Activated T-cell treated with anti-CD3 and anti-CD28 coated beads, Interleukin-2, amount 50 U/mL, for 4 hours (primary cell): Measurements from ENCODE around the gene OBP2A. TPM values are rescaled to one million over a fixed set of nuclear protein-coding genes. Genes with fewer than 3 reads are reported as not detected.

ENCODE experiments used
- ATAC-seq, 2 donors: fragments of 200-7000 bp; cut with Tn5 transposase; one replicate each; pipeline ENCODE4 v1.10.0; 2021
- DNase-seq: peaks from one replicate; pipeline ENCODE4 v3.0.0-alpha.2; 2020
- H3K27me3 Mint-ChIP-seq: one replicate; pipeline ENCODE4 v1.8.0; 2021; ENCODE audit warnings: low read depth, mixed read lengths
- H3K36me3 Mint-ChIP-seq: one replicate; pipeline ENCODE4 v1.8.0; 2022; ENCODE audit warnings: mixed read lengths; ENCODE audit not compliant: insufficient read depth
- H3K4me1 Mint-ChIP-seq: one replicate; pipeline ENCODE4 v1.8.0; 2021; ENCODE audit warnings: low read depth, mixed read lengths
- H3K4me3 Mint-ChIP-seq: one replicate; pipeline ENCODE4 v1.8.0; 2021; ENCODE audit warnings: mild to moderate bottlenecking, moderate library complexity, mixed read lengths
- H3K9me3 Mint-ChIP-seq: one replicate; pipeline ENCODE4 v1.8.0; 2021; ENCODE audit warnings: mixed read lengths
- total RNA-seq, 3 donors: library from RNA; stranded (reverse); gene quantifications; one replicate each; pipeline ENCODE4 v1.2.1, GENCODE V29; 2021

OBP2A gene
- total RNA-seq, 3 donors from 2014 or later, result not detected

DNA sequence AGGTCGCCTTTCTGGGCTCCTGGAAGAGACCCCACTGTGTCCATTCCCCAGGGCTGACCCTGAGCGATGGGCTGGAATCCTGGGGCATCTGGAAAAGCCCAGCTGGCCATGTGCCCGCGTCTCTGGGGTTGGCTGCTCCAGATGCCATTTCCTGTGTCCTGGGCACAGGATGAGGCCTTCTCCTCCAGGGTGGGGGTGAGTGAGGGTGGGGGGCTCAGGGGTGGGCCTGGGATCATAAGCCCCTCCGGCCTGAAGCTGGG is 46.3 kb downstream of the OBP2A start:
- peaks cover 22% of the 10 kb centered on the region for H3K27me3 Mint-ChIP-seq
- no peaks in the 10 kb centered on the region for H3K9me3 Mint-ChIP-seq
- no peaks in the 10 kb centered on the region for H3K4me1 Mint-ChIP-seq
- no peak overlapping the region for H3K4me3 Mint-ChIP-seq
- no peaks in the 10 kb centered on the region for H3K36me3 Mint-ChIP-seq
- DNase-seq (no peak), ATAC-seq (no peak)

- Mint-ChIP-seq H3K4me3 (no peak overlapping the region), H3K27me3 (peaks cover 22% of the 10 kb centered on the region), H3K9me3 (no peaks in the 10 kb centered on the region), H3K36me3 (no peaks in the 10 kb centered on the region), H3K4me1 (no peaks in the 10 kb centered on the region)
- ATAC-seq, result no peak
- DNase-seq, result no peak
These were observed 46.7 kb downstream of the OBP2A start for GRCh38 chr9:135592625-135593024.

GRCh38 chr9:135596211-135596610 is 50.3 kb downstream of the OBP2A start:
- no peak for ATAC-seq
- no peaks in the 10 kb centered on the region for H3K4me1 Mint-ChIP-seq
- no peaks in the 10 kb centered on the region for H3K9me3 Mint-ChIP-seq
- DNase-seq, result no peak
- H3K27me3 Mint-ChIP-seq, result peaks cover 22% of the 10 kb centered on the region
- H3K4me3 Mint-ChIP-seq, result no peak overlapping the region
- no peaks in the 10 kb centered on the region for H3K36me3 Mint-ChIP-seq

Other genes with a start within 250 kb of the OBP2A start
- 1 to 10 TPM in 2 of 3 donors, under 1 TPM in 1; 0.94 to 2.4 (median 1.2) TPM for gene PPP1R26, start 66.3 kb upstream of the OBP2A start, total RNA-seq
- gene MRPS2, start 45.4 kb upstream of the OBP2A start, total RNA-seq, result 100 to 1,000 TPM in 1 of 3 donors, 10 to 100 TPM in 2; 85.3 to 110 (median 85.7) TPM
- not detected for gene LCN1, start 24.7 kb upstream of the OBP2A start, total RNA-seq
- gene PAEP, start 15.6 kb downstream of the OBP2A start, total RNA-seq, result not detected
- gene GLT6D1, start 93.4 kb downstream of the OBP2A start, total RNA-seq, result not detected
- not detected for gene LCN9, start 117.2 kb downstream of the OBP2A start, total RNA-seq
- not detected for gene SOHLH1, start 153.4 kb downstream of the OBP2A start, total RNA-seq
- gene KCNT1, start 156.1 kb downstream of the OBP2A start, total RNA-seq, result under 1 TPM in 1 of 3 donors, not detected in 2; 0.05 TPM